GM12891 (cell line): ENCODE data around the gene BCAS1.

ENCODE experiments used
- DNase-seq: peaks from one replicate; pipeline ENCODE4 v3.0.0; 2011; ENCODE audit warnings: low spot score; ENCODE audit not compliant: insufficient read length
- FAIRE-seq: peaks from 2 replicates; lab custom pipeline; 2011; peaks lifted over from hg19 to GRCh38; lab: Jason Lieb, UNC
- PAX5 ChIP-seq: IDR thresholded peaks from 2 replicates; pipeline ENCODE4 v1.6.1; 2011; ENCODE audit warnings: low read length, moderate library complexity, mild to moderate bottlenecking; ENCODE audit not compliant: insufficient read depth, severe bottlenecking
- POLR2A ChIP-seq: IDR thresholded peaks from 2 replicates; pipeline ENCODE4 v1.6.1; 2011; ENCODE audit warnings: low read depth, low read length, control low read depth
- POLR2AphosphoS5 ChIP-seq: IDR thresholded peaks from 2 replicates; pipeline ENCODE4 v1.6.1; 2011; ENCODE audit warnings: low read depth, low read length, control low read depth
- POU2F2 ChIP-seq: IDR thresholded peaks from 2 replicates; pipeline ENCODE4 v1.6.1; 2011; ENCODE audit warnings: low read depth, mild to moderate bottlenecking, control low read depth, low read length, moderate library complexity
- SPI1 ChIP-seq: IDR thresholded peaks from 2 replicates; pipeline ENCODE4 v1.6.1; 2011; ENCODE audit warnings: low read depth, low read length, control low read depth
- TAF1 ChIP-seq: IDR thresholded peaks from 2 replicates; pipeline ENCODE4 v1.6.1; 2011; ENCODE audit warnings: low read depth, low read length, control low read depth

Gene BCAS1

DNA sequence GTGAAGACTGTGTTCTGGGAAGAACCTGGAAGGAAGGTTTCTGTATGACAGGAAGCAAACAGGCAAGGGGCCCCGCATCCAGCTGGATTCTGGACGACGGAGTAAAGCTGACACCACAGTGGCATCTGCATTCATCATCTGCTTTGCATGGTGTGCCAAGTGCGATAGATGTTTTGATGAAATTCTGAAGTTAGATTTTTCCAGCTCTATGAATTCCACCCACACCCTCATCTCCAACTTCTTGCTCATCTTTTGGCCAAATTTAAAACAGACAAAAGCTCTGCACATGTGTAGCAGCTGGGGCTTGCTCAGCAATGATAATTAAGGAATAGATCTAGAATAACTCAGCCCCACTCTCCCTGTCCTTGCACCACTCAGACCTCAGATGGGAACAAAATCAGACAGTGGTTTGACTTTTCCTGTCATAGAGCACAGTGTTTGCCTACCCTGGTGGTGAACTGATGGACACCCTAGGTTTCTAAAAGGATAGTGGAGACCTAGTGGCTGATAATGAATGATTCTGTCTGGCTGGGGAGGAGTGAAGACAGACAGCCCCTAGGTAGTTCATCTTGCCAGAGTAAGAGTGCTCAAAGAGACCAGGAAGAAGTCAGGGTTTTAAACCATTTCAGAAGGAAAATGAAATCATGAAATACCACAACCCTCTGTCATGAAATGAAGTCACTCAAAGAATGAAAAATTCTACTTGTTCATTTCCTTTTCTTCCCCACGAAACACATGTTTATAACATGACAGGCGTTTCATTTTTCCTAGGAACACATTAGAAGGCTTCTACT lies 85.8 kb downstream of the BCAS1 start:
- no peak for DNase-seq
- TF ChIP-seq TAF1 (no peak), POLR2AphosphoS5 (no peak), POLR2A (no peak), POU2F2 (no peak), PAX5 (no peak), SPI1 (no peak)
- no peak for FAIRE-seq

DNA sequence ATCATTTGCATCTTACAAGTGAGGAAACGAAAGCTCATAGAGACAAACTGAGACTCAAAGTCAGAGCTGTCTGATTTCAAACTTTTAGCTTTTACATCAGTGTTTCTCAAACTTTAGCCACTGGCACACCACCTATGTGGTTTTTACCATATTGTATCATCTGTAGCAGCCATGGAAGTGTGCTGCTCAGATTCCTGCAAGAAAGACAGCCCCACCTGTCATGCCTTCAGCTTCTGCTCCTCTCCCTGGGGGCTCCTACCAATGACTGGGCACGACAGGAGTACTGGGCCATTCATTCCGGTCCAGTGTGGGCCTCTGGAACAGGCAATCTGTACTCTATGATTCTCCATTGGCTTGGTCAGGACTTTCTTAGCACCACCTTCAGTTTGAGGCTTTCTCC lies 87.0 kb downstream of the BCAS1 start:
- FAIRE-seq (no peak), DNase-seq (no peak)
- TF ChIP-seq SPI1 (no peak), POLR2A (no peak), TAF1 (no peak), POU2F2 (no peak), POLR2AphosphoS5 (no peak), PAX5 (no peak)

DNA sequence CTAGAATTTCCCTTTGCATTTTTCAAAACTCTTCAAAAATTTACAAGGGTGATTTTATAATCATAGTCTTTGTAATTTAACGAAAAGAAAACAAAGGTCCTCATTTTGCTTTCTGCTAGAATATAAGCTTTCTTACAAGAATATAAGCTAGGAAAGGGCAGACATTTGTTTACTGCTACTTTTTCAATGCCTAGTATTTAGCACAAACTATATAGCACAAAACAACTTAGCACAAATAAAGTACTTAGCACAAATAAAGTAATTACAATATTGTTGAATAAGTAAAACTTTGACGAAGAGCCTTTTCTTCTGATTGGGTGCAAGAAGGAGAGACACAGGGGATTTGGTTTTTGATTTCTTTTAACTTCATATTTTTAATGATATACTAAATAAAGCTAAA lies 87.8 kb downstream of the BCAS1 start:
- no peak for TF ChIP-seq TAF1
- TF ChIP-seq PAX5, result no peak
- TF ChIP-seq POLR2A, result no peak
- no peak for TF ChIP-seq SPI1
- TF ChIP-seq POLR2AphosphoS5, result no peak
- TF ChIP-seq POU2F2, result no peak
- no peak for FAIRE-seq
- no peak for DNase-seq

DNA sequence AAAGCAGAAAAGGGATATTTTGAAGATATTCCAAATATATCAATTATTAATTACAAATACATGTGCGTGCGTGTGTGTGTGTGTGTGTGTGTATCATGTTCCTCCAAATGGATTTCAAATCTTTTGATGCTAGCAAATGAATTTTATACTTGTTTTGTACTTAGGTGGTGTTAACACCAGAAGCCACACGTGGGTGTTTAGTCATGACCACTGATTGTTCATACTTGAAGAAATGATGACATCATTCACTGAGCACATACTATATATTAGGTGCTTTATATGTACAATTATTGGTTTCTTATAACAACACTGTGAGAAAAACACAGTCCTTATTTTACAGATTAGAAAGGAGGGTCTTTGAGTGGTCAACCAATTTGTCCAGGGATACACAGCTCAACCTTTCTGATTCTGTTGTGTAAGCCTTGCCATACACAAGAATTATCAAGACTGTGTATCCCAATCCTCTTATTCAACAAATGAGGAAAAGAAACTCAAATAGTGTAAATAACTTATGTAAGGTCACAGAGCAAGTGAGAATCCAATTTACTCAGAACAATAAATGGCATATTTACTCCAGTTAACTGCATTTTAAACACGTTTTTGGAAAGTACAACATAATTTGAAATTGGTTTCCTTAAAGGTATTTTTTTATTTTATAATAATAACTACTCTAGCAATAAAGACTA lies 88.5 kb downstream of the BCAS1 start:
- TF ChIP-seq POU2F2, result no peak
- TF ChIP-seq SPI1, result no peak
- TF ChIP-seq PAX5, result no peak
- TF ChIP-seq POLR2AphosphoS5, result no peak
- no peak for TF ChIP-seq POLR2A
- no peak for TF ChIP-seq TAF1
- FAIRE-seq (no peak), DNase-seq (no peak)

DNA sequence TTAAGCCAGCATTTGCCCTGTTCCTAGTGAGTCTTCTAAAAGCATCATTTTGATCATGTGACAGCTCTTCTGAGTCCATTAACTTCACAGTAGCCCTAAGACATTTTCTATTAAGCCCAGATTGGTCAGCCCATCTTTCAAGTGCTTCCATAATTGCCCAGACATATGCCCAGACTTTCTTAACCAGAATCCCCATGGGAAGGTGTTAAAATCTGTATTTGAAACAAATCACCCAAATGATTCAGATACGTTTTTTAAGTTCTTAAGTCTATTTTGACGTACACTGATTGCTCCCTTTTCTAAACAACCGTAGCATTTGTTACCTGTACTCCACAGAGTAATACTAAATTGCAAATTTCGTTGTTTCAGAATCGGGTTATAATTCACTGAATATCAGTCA lies 89.3 kb downstream of the BCAS1 start:
- TF ChIP-seq POLR2AphosphoS5 (no peak), POU2F2 (no peak), SPI1 (no peak), POLR2A (no peak), TAF1 (no peak), PAX5 (no peak)
- FAIRE-seq (no peak), DNase-seq (no peak)

DNA sequence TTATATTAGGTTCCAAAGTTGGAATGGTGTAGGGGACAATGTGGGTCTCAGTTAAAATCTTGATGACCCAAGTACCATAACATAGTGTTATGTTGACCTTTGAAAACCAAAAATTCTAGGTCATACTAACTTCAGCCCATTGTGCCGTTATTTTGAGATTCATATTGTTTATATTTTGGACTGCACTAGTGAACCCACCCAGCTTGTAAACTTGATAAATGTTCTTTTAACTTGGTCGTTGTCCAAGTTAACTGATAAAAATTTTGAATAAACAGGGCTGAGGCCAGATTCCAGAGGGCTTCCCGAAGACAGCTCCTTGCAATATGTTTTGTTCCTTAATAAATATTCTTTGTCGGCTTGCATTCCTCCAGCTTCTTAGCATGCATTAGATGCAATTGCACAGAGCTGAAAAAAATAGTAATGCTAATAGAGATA lies 90.3 kb downstream of the BCAS1 start:
- DNase-seq (no peak), FAIRE-seq (no peak)
- TF ChIP-seq POU2F2 (no peak), SPI1 (no peak), TAF1 (no peak), POLR2AphosphoS5 (no peak), PAX5 (no peak), POLR2A (no peak)

DNA sequence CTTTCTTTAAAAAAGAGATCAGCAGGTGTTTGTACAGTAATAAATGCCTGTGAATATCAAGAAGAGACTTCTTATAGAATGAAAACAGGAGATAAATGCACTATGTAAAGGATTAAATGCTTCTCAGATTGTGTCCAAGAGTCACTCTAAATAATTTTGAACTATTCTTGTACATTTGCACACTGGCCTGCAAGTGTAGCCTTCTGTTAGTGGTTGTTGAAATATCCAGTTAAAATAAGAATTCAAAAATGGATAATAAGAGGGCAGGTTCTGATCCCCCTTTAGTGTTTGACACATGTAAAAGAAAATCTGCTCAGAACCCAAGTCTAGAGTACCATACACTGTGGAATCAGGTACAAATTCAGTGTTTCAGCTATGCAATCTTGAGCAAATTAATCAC lies 91.9 kb downstream of the BCAS1 start:
- DNase-seq, result no peak
- no peak for FAIRE-seq
- no peak for TF ChIP-seq POU2F2
- TF ChIP-seq SPI1, result no peak
- no peak for TF ChIP-seq PAX5
- no peak for TF ChIP-seq POLR2AphosphoS5
- TF ChIP-seq POLR2A, result no peak
- no peak for TF ChIP-seq TAF1

DNA sequence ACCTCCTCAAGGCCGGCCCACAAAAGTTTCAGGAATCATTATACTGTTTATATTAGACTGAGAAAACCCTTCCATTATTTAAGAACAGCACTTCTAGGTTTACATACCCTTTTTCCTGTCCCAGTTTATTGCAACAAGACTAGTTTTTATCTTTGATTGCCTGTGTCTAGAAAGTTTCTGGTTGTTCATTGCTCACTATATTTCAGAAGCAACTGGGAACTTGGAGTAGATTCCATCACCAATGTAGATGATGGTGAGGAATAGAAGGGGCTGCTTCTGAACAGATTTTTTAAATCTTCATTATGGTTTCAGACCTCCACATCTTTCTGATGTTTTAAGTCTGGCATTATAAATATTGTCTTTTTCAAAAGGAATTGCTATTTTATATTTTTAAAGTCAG lies 93.0 kb downstream of the BCAS1 start:
- no peak for FAIRE-seq
- no peak for TF ChIP-seq POU2F2
- no peak for TF ChIP-seq PAX5
- TF ChIP-seq TAF1, result no peak
- TF ChIP-seq POLR2AphosphoS5, result no peak
- TF ChIP-seq SPI1, result no peak
- no peak for TF ChIP-seq POLR2A

DNA sequence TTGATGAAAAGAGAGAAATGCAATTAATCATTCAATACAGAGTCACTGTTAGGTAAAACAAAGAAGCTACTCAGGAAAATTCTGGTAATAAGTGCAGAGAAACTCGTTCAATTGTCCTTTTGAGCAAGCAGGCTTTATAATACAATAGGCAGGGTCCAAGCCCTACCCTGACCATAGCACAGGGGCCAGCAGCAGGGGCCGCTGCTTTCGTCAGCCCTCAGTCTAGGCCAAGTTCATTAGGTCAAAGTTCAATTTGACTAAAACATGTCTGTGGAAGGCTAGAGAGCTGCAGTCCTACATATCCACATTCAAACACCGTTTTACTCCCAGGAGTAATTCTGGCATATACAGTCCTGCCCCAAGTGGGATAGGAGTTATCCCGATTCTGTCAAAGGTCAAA lies 94.6 kb downstream of the BCAS1 start:
- DNase-seq (no peak), FAIRE-seq (no peak)
- TF ChIP-seq PAX5, result no peak
- TF ChIP-seq POLR2A, result no peak
- no peak for TF ChIP-seq SPI1
- no peak for TF ChIP-seq POLR2AphosphoS5
- no peak for TF ChIP-seq TAF1
- no peak for TF ChIP-seq POU2F2

More for the DNA sequence above, 93.0 kb downstream of the BCAS1 start:
- no peak for DNase-seq
